K562 treated with DMSO at 1 percent for 48 hours (cell line): ENCODE results near the gene HADH. TPM values are rescaled to one million over a fixed set of nuclear protein-coding genes. Genes with fewer than 3 reads are reported as not detected.

Experiments
- total RNA-seq: library from RNA; unstranded; fragments of 300-600 nt; gene quantifications from 2 replicates; pipeline ENCODE4 v1.2.3, GENCODE V29; 2022; ENCODE audit warnings: low replicate concordance; ENCODE audit errors: extremely low read depth

HADH gene
- total RNA-seq: not detected in 2 replicates

GRCh38 chr4:107989537-107990386, at the start of gene HADH:
TSS of gene HADH (plus strand) at chr4:107989889. CDS start at chr4:107989933, 44 bp downstream.

Other genes starting within 250 kb of the HADH start
- gene SGMS2, start 165.0 kb upstream of the HADH start, total RNA-seq: not detected in 2 replicates
- gene CYP2U1, start 58.3 kb upstream of the HADH start, total RNA-seq: not detected in 2 replicates
- 653 TPM in 1 of 2 replicates, not detected in the other for gene LEF1, start 179.0 kb downstream of the HADH start, total RNA-seq